NCI-H345 treated with DMSO at 0.1 percent for 48 hours (cell line): ENCODE results near the gene GPN1.
"Not testable (repeated sequence)": the region's sequence is repeated elsewhere in the genome, so short reads cannot be mapped to it uniquely, and the experiment has no call there.

Experiments
- DNase-seq: peaks from one replicate; lab custom pipeline; 2025; ENCODE audit not compliant: unreplicated experiment; lab: John Stamatoyannopoulos, UW

The GPN1 gene

DNA sequence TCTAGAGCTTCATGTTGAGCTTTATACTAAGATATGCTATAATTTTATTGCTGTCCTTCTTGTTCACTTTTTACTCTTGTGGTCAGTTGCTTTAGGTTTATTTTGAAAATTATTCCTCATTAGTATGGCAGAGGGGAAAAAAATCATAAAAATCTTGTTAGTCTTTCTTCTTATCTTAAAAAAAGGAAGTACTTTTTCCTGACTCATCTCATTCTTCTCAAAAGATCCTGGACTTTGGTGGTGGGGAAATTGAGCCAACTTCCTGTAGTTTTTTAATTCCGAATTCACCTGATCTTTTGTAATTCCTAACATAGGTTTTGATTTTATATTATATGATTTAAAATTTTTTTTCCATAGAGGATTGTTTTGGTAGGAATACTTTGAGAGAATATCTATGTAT is 38.6 kb downstream of the GPN1 start:
- DNase-seq = no peak

- no peak for DNase-seq
Measured at GRCh38 chr2:27671235-27671634, 42.4 kb downstream of the GPN1 start.

- no peak for DNase-seq
Measured at GRCh38 chr2:27672723-27673486, 44.1 kb downstream of the GPN1 start.

- DNase-seq = no peak
Measured at GRCh38 chr2:27680571-27680970, 51.7 kb downstream of the GPN1 start.

- no peak for DNase-seq
Measured at GRCh38 chr2:27681841-27682240, 53.0 kb downstream of the GPN1 start.

- not testable (repeated sequence) for DNase-seq
Measured at GRCh38 chr2:27682334-27682771, 53.5 kb downstream of the GPN1 start.

DNA sequence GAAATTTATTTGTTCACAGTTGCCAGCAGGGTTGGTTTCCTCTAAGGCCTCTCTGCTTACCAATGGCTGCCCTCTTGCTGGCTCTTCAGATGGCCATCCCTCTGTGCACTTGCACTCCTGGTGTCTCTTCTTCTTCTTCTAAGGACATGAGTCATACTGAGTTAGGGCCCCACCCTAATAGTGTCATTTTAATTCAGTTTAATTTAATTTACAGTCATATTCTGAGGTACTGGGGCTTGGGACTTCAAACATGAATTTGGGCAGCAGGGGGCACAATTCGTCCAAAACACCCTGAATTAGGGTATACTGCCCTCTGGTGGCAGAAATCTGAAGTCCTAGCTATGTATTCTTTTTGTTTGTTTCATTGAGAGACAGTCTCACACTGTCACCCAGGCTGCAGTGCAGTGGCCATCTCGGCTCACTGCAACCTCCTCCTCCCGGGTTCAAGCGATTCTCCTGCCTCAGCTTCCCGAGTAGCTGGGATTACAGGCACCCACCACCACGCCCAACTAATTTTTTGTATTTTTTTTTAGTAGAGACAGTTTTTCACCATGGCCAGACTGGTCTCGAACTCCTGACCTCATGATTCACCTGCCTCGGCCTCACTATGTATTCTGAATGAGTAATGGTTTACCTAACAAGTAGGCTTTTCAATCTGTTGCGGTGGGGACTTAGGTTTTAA is 54.7 kb downstream of the GPN1 start:
- DNase-seq = peak; percentile 89

GRCh38 chr2:27685006-27685405 is 56.2 kb downstream of the GPN1 start:
- not testable (repeated sequence) for DNase-seq

- no peak for DNase-seq
Measured at GRCh38 chr2:27685577-27685976, 56.7 kb downstream of the GPN1 start.

GRCh38 chr2:27687232-27687631 is 58.4 kb downstream of the GPN1 start:
- no peak for DNase-seq

GRCh38 chr2:27689424-27689823 is 60.6 kb downstream of the GPN1 start:
- DNase-seq = peak; percentile 7

DNA sequence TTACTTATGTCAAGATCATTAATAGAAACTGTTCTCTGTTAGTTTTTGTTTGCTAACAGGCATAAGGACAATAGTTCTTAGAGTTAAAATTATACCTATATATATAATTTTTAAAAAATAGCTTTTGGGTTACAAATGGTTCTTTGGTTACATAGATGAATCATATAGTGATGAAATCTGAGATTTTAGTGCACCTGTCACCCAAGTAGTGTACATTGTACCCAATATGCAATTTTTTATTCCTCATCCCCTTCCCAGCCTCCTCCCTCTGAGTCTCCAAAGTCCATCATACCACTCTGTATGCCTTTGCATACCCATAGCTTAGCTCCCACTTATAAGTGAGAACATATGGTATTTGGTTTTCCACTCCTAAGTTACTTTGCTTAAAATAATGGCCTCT is 61.2 kb downstream of the GPN1 start:
- DNase-seq = no peak

DNA sequence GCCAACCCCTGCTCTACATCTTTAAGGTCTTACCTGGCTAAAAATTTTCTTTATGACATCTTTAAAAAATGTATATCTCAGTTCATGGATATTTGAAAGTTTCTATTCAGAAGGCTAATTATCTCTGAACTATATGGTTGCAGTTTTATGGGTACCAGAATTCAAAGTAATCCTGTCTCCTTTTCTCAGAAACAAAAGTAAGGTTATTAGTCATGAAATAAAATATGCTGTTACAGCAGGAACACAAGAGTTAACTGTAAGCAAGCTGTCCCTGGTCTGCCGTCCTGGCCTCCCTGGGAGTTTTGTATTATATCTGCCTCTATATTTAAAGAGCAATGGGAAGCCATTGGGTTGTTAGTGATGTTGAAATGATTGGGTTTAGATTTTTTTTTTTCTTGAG is 68.8 kb downstream of the GPN1 start:
- DNase-seq = no peak
